OCI-LY7 (cell line): Measurements from ENCODE around the gene DNAI7. TPM values are rescaled to one million over a fixed set of nuclear protein-coding genes. Genes with fewer than 3 reads are reported as not detected.
A peak's percentile ranks its signal among the peaks of the same experiment; 100 is the strongest.

Experiments
- BruUV-seq: library from RNA; stranded (reverse); fragments of 400-500 nt; replicated peaks from 2 replicates; lab custom pipeline; 2021; lab: Mats Ljungman, UMichigan
- CTCF ChIA-PET: fragments of 300-600 bp; sonication (Branson Sonifier 250); formaldehyde crosslinking; loops from one replicate; lab custom pipeline; 2022; ENCODE audit warnings: antibody characterized with exemption; ENCODE audit not compliant: unreplicated experiment; lab: Charles Lee
- POLR2A ChIA-PET: fragments of 300-600 bp; sonication (Branson Sonifier 250); formaldehyde crosslinking; loops from one replicate; lab custom pipeline; 2022; ENCODE audit warnings: antibody characterized with exemption; lab: Charles Lee
- DNase-seq: peaks from one replicate; pipeline ENCODE4 v3.0.0-alpha.2; 2015; ENCODE audit warnings: low spot score
- H2AFZ ChIP-seq: fragments of 200-600 bp; sonication (generic), shearing (Covaris generic); 2 replicates; pipeline ENCODE4 v1.6.1; 2014; ENCODE audit warnings: mild to moderate bottlenecking, antibody characterized with exemption, low read length, moderate library complexity
- H3K27ac ChIP-seq: fragments of 200-600 bp; sonication (generic); 2 replicates; pipeline ENCODE4 v1.5.1; 2014; ENCODE audit warnings: mixed run types, low read depth, mild to moderate bottlenecking, moderate library complexity, low read length, inconsistent platforms; ENCODE audit not compliant: poor library complexity, severe bottlenecking
- H3K36me3 ChIP-seq: fragments of 200-600 bp; sonication (generic); 2 replicates; pipeline ENCODE4 v1.6.1; 2014; ENCODE audit warnings: mild to moderate bottlenecking, antibody characterized with exemption, low read length, moderate library complexity, mixed read lengths; ENCODE audit not compliant: insufficient read depth
- H3K4me1 ChIP-seq: fragments of 200-600 bp; sonication (generic); 2 replicates; pipeline ENCODE4 v1.5.1; 2014; ENCODE audit warnings: mild to moderate bottlenecking, low read length; ENCODE audit not compliant: insufficient read depth, poor library complexity, severe bottlenecking
- H3K4me2 ChIP-seq: fragments of 200-600 bp; sonication (generic); 2 replicates; pipeline ENCODE4 v1.6.1; 2014; ENCODE audit warnings: mild to moderate bottlenecking, low read length
- H3K4me3 ChIP-seq: fragments of 200-600 bp; sonication (generic); 2 replicates; pipeline ENCODE4 v1.5.1; 2014; ENCODE audit warnings: mild to moderate bottlenecking, low read depth, low read length; ENCODE audit not compliant: poor library complexity, severe bottlenecking
- H3K79me2 ChIP-seq: fragments of 200-600 bp; sonication (generic); 2 replicates; pipeline ENCODE4 v1.6.1; 2016; ENCODE audit warnings: low read depth, mild to moderate bottlenecking, low read length, moderate library complexity, mixed read lengths; ENCODE audit not compliant: insufficient read depth
- H3K9me2 ChIP-seq: fragments of 200-600 bp; sonication (generic); 2 replicates; pipeline ENCODE4 v1.6.1; 2016; ENCODE audit warnings: mild to moderate bottlenecking, low read length, mixed read lengths; ENCODE audit not compliant: insufficient read depth
- H3K9me3 ChIP-seq: fragments of 200-600 bp; sonication (generic); 2 replicates; pipeline ENCODE4 v1.6.1; 2014; ENCODE audit warnings: mild to moderate bottlenecking, mixed run types, low read length, mixed read lengths
- H4K20me1 ChIP-seq: fragments of 200-600 bp; sonication (generic); 2 replicates; pipeline ENCODE4 v1.6.1; 2014; ENCODE audit warnings: mild to moderate bottlenecking, antibody characterized with exemption, low read length, moderate library complexity, mixed read lengths; ENCODE audit not compliant: insufficient read depth
- CTCF ChIP-seq: fragments of 200-600 bp; sonication (generic); conservative IDR thresholded peaks from 2 replicates; pipeline ENCODE4 v1.5.1; 2014; ENCODE audit warnings: mild to moderate bottlenecking, antibody characterized with exemption, low read length, moderate library complexity, mixed read lengths
- EZH2phosphoT487 ChIP-seq: fragments of 200-600 bp; sonication (generic); IDR thresholded peaks from 2 replicates; pipeline ENCODE4 v1.6.1; 2018; ENCODE audit warnings: low read depth, borderline replicate concordance, mild to moderate bottlenecking, mixed run types, antibody characterized with exemption, low read length, moderate library complexity, mixed read lengths
- intact Hi-C: fragments of 100-400 bp; cut with micrococcal nuclease; formaldehyde crosslinking; loops from one replicate; pipeline ENCODE4 v1.10.0; 2022; ENCODE audit not compliant: unreplicated experiment
- total RNA-seq, 2 experiments: library from RNA; depleted of rRNA in 1 of 2; stranded (reverse); fragments of >200 nt in 1 of 2; shearing (Covaris generic) in 1 of 2; gene quantifications; 2 replicates each; pipeline ENCODE4 v1.2.3, GENCODE V29; 2014 to 2022

Gene DNAI7
- total RNA-seq, 2 experiments from 2014 or later, result not detected

DNA sequence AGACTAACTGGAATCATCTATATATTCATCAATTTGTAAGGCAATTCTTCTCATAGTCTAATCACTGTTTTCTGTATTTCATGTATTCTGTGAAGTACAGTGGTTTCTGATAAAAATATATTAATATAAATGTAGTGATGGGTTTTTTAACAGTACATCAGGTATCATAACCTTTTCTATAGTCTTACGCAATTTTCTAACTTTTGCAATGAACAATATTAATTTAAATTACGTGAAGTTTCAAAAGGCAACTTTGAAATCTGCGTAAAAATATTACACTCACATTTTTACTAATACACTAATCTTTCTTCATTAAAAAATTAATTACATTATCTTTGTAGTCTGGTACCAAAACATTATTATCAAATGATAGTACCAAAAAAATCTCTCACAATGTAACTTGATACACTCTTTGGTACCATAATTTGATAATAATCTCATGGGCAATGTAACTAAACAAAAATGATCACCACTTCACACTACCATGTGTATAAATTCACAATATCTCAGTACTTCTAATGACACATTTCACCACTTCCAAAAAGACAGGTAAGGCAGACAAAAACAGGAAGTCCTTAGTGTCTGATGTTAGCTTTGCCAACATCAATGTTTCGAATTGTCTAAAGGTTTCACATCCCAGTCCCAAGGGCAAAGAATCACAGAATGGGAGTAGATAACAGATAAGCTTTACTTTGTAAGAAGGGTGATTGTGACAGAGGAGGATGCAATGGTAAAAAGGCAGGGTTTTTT lies 8.7 kb downstream of the DNAI7 start:
- Histone ChIP-seq H3K27ac (no peak overlapping the region), H3K4me3 (no peak overlapping the region), H4K20me1 (no peaks in the 10 kb centered on the region), H3K4me2 (0 out of 2 replicates have a peak overlapping the region, but pooled peaks have one; percentile 3), H2AFZ (no peak overlapping the region; the same call in 1 of the 2 replicates), H3K4me1 (no peaks in the 10 kb centered on the region), H3K9me3 (no peaks in the 10 kb centered on the region), H3K9me2 (no peaks in the 10 kb centered on the region), H3K36me3 (no peaks in the 10 kb centered on the region), H3K79me2 (no peaks in the 10 kb centered on the region)
- intact Hi-C loops, result no loop called here
- TF ChIP-seq EZH2phosphoT487 (no peak), CTCF (no peak)
- no TSS peak for BruUV-seq
- ChIA-PET POLR2A (interaction anchor here (0.5 kb wide), 1 partner anchor 230 kb away, joined by 3 read pairs; no protein-coding TSS in a partner anchor), CTCF (no interaction called here)
- peak; percentile 10 for DNase-seq

DNA sequence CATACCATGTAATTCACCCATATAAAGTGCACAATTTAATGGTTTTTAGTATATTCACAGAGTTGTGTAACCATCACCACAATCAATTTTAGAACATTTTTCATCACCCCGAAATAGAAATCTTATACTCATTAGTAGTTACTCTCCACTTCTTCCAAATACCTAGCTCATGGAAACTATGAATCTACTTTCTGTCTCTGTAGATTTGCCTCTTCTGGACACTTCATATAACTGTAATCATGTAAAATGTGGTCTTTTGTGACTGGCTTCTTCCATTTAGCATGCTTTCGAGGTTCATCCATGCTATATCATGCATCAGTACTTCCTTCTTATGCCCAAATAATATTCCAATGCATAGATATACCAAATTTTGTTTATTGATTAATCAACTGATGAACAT lies 10.8 kb downstream of the DNAI7 start:
- BruUV-seq, result no TSS peak
- Histone ChIP-seq H3K27ac (no peak overlapping the region), H2AFZ (no peak overlapping the region), H3K4me1 (no peaks in the 10 kb centered on the region), H3K9me2 (no peaks in the 10 kb centered on the region), H3K36me3 (no peaks in the 10 kb centered on the region), H3K9me3 (no peaks in the 10 kb centered on the region), H3K4me2 (no peak overlapping the region), H3K4me3 (no peak overlapping the region), H4K20me1 (no peaks in the 10 kb centered on the region), H3K79me2 (no peaks in the 10 kb centered on the region)
- ChIA-PET POLR2A (interaction anchor here (1.1 to 1.5 kb wide), 2 partner anchors 11 to 77 kb away, joined by 3 to 5 read pairs; partner anchors contain the start of genes DNAI7 and ETFRF1), CTCF (no interaction called here)
- TF ChIP-seq CTCF (no peak), EZH2phosphoT487 (no peak)
- intact Hi-C loops, result no loop called here
- no peak for DNase-seq

DNA sequence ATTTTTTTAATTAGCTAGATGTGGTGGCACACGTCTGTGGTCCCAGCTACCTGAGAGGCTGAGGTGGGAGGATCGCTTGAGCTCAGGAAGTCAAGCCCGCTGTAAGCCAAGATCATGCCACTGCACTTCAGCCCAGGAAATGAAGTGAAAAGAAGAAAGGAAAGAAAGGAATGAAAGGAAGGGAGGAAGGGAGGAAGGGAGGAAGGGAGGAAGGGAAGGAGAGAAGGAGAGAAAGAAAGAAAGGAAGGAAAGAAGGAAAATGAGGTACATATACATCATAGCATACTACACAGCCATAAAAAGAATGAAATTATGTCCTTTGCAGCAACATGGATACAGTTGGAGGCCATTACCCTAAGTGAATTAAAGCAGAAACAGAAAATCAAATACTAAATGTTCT lies 12.2 kb downstream of the DNAI7 start:
- CTCF ChIA-PET, result no interaction called here
- no TSS peak for BruUV-seq
- no peak overlapping the region for H3K4me2 ChIP-seq
- H3K27ac ChIP-seq, result no peak overlapping the region
- no peak overlapping the region for H2AFZ ChIP-seq
- H3K79me2 ChIP-seq, result no peaks in the 10 kb centered on the region
- no peak for TF ChIP-seq EZH2phosphoT487
- TF ChIP-seq CTCF, result no peak
- no peaks in the 10 kb centered on the region for H4K20me1 ChIP-seq
- H3K9me3 ChIP-seq, result no peaks in the 10 kb centered on the region
- intact Hi-C loops, result no loop called here
- DNase-seq, result no peak
- POLR2A ChIA-PET, result interaction anchor here (0.5 to 1.2 kb wide), 3 partner anchors 21 to 230 kb away, joined by 3 to 7 read pairs (median 3); no protein-coding TSS in a partner anchor
- H3K4me1 ChIP-seq, result no peaks in the 10 kb centered on the region
- no peak overlapping the region for H3K4me3 ChIP-seq
- no peaks in the 10 kb centered on the region for H3K9me2 ChIP-seq
- no peaks in the 10 kb centered on the region for H3K36me3 ChIP-seq
